Osteoblast (primary cell): ENCODE measurements around the gene GBP7. TPM values are rescaled to one million over a fixed set of nuclear protein-coding genes. Genes with fewer than 3 reads are reported as not detected.

Experiments
- DNase-seq: peaks from one replicate; pipeline ENCODE4 v3.0.0; 2011; ENCODE audit warnings: low spot score, mixed read lengths; ENCODE audit not compliant: insufficient read length; ENCODE audit errors: missing footprints
- H2AFZ ChIP-seq: 2 replicates; pipeline ENCODE4 v1.6.0; 2011; ENCODE audit warnings: mild to moderate bottlenecking, low read length
- H3K27ac ChIP-seq: 2 replicates; pipeline ENCODE4 v1.5.1; 2011; ENCODE audit warnings: mild to moderate bottlenecking, low read depth, low read length, moderate library complexity
- H3K27me3 ChIP-seq: 2 replicates; pipeline ENCODE4 v1.6.0; 2012; ENCODE audit warnings: mild to moderate bottlenecking, control low read depth, inconsistent platforms, low read length, moderate library complexity; ENCODE audit not compliant: insufficient read depth
- H3K36me3 ChIP-seq: 2 replicates; pipeline ENCODE4 v1.5.1; 2011; ENCODE audit warnings: mild to moderate bottlenecking, low read length, control low read depth, moderate library complexity; ENCODE audit not compliant: insufficient read depth
- H3K4me1 ChIP-seq: 2 replicates; pipeline ENCODE4 v1.5.1; 2011; ENCODE audit warnings: mild to moderate bottlenecking, low read length, control low read depth, moderate library complexity; ENCODE audit not compliant: insufficient read depth
- H3K4me2 ChIP-seq: 2 replicates; pipeline ENCODE4 v1.6.0; 2011; ENCODE audit warnings: mild to moderate bottlenecking, low read length; ENCODE audit not compliant: insufficient read depth
- H3K4me3 ChIP-seq: fragments of 200-600 bp; sonication (generic); 3 replicates; pipeline ENCODE4 v1.5.1; 2012; ENCODE audit warnings: mild to moderate bottlenecking, low read length, inconsistent platforms; ENCODE audit not compliant: insufficient read depth
- H3K79me2 ChIP-seq: 2 replicates; pipeline ENCODE4 v1.6.0; 2012; ENCODE audit warnings: mild to moderate bottlenecking, low read length, control low read depth, inconsistent platforms; ENCODE audit not compliant: insufficient read depth
- H3K9me3 ChIP-seq: 2 replicates; pipeline ENCODE4 v1.5.1; 2011; ENCODE audit warnings: low read depth, low read length, control low read depth
- H4K20me1 ChIP-seq: 2 replicates; pipeline ENCODE4 v1.6.0; 2012; ENCODE audit warnings: mild to moderate bottlenecking, low read length, control low read depth; ENCODE audit not compliant: insufficient read depth
- total RNA-seq: library from RNA; depleted of rRNA; stranded (reverse); fragments of >200 nt; gene quantifications from 2 replicates; pipeline ENCODE4 v1.2.3, GENCODE V29; 2012
- TF ChIP-seq, protein P1 (sequence below): IDR thresholded peaks from 2 replicates; pipeline ENCODE4 v1.5.1; 2011; ENCODE audit warnings: mild to moderate bottlenecking, low read depth, low read length, moderate library complexity; ENCODE audit errors: extremely low read depth

Gene GBP7
- total RNA-seq, 1 donor, result not detected

DNA sequence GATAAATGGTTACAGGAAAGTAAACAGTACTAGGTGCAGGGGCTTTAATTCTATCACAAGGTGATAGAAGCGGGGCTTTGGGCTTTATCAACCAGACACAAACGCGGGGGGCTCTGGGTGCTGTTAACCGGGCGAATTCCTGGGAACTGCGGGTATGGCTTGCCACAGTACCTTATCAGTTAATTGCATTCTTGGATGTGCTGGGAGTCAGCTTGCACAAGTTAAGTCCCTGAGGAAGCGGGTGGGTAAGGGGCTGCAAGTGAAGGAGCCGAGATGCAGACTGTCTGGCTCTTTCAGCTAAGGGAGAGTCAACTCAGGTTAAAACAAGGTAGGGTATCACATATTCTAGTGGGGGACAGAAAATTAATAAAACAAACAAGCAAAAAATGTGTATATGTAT is 22.3 kb upstream of the GBP7 start:
- H4K20me1 ChIP-seq, result no peaks in the 10 kb centered on the region
- H2AFZ ChIP-seq, result peak overlapping the region; percentile 79
- peaks cover 5% of the 10 kb centered on the region for H3K4me1 ChIP-seq
- H3K27me3 ChIP-seq, result no peaks in the 10 kb centered on the region
- H3K36me3 ChIP-seq, result no peaks in the 10 kb centered on the region
- H3K9me3 ChIP-seq, result no peaks in the 10 kb centered on the region
- peak overlapping the region; percentile 86 for H3K4me2 ChIP-seq
- TF ChIP-seq, protein P1, sequence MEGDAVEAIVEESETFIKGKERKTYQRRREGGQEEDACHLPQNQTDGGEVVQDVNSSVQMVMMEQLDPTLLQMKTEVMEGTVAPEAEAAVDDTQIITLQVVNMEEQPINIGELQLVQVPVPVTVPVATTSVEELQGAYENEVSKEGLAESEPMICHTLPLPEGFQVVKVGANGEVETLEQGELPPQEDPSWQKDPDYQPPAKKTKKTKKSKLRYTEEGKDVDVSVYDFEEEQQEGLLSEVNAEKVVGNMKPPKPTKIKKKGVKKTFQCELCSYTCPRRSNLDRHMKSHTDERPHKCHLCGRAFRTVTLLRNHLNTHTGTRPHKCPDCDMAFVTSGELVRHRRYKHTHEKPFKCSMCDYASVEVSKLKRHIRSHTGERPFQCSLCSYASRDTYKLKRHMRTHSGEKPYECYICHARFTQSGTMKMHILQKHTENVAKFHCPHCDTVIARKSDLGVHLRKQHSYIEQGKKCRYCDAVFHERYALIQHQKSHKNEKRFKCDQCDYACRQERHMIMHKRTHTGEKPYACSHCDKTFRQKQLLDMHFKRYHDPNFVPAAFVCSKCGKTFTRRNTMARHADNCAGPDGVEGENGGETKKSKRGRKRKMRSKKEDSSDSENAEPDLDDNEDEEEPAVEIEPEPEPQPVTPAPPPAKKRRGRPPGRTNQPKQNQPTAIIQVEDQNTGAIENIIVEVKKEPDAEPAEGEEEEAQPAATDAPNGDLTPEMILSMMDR, result no peak
- no peak for DNase-seq
- H3K79me2 ChIP-seq, result no peaks in the 10 kb centered on the region
- peak overlapping the region; percentile 67 for H3K4me3 ChIP-seq
- H3K27ac ChIP-seq, result no peak overlapping the region

DNA sequence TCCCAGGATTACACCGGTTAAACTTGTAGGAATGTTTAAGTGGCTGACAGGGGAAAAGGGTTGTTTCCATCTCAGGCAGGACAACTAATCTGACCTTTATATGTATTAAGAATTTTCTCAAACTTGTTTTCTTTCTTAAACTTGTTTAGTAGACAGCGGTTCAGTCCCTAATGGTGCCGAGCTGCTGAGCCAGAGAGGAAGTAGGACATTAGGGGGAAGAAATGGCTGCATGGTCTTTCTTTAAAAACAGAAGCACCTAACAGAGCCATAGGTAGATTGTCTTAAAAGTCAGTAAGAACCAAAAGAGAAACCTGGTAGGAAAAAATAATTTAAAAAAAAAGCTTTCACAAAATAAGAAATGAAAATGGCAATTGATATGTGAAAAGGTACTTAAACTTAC is 19.7 kb upstream of the GBP7 start:
- no peaks in the 10 kb centered on the region for H3K27me3 ChIP-seq
- TF ChIP-seq, protein P1, result no peak
- no peak overlapping the region for H2AFZ ChIP-seq
- DNase-seq, result no peak
- H3K4me3 ChIP-seq, result no peak overlapping the region
- no peaks in the 10 kb centered on the region for H4K20me1 ChIP-seq
- H3K27ac ChIP-seq, result no peak overlapping the region
- peaks cover 5% of the 10 kb centered on the region for H3K4me1 ChIP-seq
- H3K36me3 ChIP-seq, result no peaks in the 10 kb centered on the region
- H3K4me2 ChIP-seq, result no peak overlapping the region
- no peaks in the 10 kb centered on the region for H3K9me3 ChIP-seq
- H3K79me2 ChIP-seq, result no peaks in the 10 kb centered on the region

DNA sequence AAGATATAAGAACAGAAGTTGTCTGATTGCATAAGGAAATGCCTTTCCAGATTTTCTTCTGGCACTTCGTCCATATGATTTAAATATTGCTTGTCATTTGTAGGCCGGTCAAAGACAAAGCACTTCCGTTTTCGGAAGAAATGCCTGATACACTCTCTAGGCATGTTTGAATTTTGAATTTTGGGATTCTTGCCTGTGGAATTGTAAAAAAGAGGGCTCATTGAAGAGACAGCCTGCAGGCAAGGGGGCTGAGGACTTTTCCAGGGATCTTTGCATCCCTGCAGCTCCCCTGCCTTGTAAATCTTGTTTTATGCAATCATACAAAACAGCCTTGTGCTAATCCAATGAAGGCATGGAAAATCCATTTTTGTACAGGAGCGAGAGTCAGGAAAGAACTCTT is 15.5 kb upstream of the GBP7 start:
- Histone ChIP-seq H4K20me1 (no peaks in the 10 kb centered on the region), H3K4me2 (no peak overlapping the region), H2AFZ (no peak overlapping the region), H3K27me3 (no peaks in the 10 kb centered on the region), H3K9me3 (no peaks in the 10 kb centered on the region), H3K4me1 (no peaks in the 10 kb centered on the region), H3K4me3 (no peak overlapping the region), H3K36me3 (no peaks in the 10 kb centered on the region), H3K79me2 (no peaks in the 10 kb centered on the region), H3K27ac (no peak overlapping the region)
- no peak for DNase-seq
- TF ChIP-seq, protein P1, result no peak

DNA sequence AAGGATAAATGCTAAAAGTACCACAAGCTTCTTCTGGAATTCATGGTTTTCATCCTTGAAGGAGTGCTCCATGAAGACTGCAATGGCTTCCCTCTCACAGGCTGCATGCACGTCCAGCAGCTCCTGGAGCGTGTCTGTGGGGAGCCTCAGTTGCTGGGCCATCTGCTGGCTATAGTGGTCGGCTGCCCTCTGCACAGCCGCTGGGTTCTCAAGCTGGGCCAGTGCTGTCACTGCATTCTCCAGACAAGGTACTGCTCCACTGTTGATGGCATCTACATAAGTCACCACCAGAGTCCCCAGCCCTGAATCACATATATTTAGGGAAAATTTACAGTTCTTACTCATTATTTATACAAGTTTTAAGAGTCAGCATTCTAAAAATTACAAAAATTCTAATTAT is 14.2 kb upstream of the GBP7 start:
- no peaks in the 10 kb centered on the region for H3K27me3 ChIP-seq
- H4K20me1 ChIP-seq, result no peaks in the 10 kb centered on the region
- no peaks in the 10 kb centered on the region for H3K9me3 ChIP-seq
- no peaks in the 10 kb centered on the region for H3K36me3 ChIP-seq
- no peak for DNase-seq
- H3K4me3 ChIP-seq, result no peak overlapping the region
- TF ChIP-seq, protein P1, result no peak
- no peak overlapping the region for H3K27ac ChIP-seq
- no peak overlapping the region for H2AFZ ChIP-seq
- no peaks in the 10 kb centered on the region for H3K4me1 ChIP-seq
- no peak overlapping the region for H3K4me2 ChIP-seq
- H3K79me2 ChIP-seq, result no peaks in the 10 kb centered on the region
